ENCODE measurements around the gene ELF5.

DNA sequence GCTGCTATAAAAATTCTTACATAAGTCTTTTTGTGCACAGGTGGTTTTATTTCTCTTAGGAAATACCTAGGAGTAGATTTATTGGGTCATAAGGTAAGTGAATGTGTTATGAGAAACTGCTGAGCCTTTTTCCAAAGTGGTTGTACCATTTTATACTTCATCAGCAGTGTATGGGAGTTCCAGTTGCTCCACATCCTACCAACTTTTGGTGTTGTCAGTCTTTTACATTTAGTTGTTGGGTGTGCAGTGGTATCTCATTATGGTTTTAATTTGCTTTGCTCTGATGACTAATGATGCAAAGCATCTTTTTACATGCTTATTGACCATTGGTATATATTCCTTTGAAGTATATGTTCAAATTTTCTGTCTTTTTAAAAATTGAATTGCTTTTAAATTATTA lies 71.8 kb downstream of the ELF5 start:
- no peak for TF ChIP-seq CTCF (IDR thresholded peaks at IDR 0.05; ENCODE audit: low read depth, low read length, missing input control)
- no peak for TF ChIP-seq ZBTB33 (IDR thresholded peaks at IDR 0.05)
- TF ChIP-seq JUND (IDR thresholded peaks at IDR 0.05) = no peak
- TF ChIP-seq RAD21 (IDR thresholded peaks at IDR 0.05) = no peak
- no peak for TF ChIP-seq GABPA (IDR thresholded peaks at IDR 0.05 in 1 of 2, conservative IDR thresholded peaks at IDR 0.05 in 1 of 2)
- TF ChIP-seq TAF1 (conservative IDR thresholded peaks at IDR 0.05) = no peak
- no peak for TF ChIP-seq YY1 (IDR thresholded peaks at IDR 0.05)
